ENCODE measurements around the gene XKR7.

DNA sequence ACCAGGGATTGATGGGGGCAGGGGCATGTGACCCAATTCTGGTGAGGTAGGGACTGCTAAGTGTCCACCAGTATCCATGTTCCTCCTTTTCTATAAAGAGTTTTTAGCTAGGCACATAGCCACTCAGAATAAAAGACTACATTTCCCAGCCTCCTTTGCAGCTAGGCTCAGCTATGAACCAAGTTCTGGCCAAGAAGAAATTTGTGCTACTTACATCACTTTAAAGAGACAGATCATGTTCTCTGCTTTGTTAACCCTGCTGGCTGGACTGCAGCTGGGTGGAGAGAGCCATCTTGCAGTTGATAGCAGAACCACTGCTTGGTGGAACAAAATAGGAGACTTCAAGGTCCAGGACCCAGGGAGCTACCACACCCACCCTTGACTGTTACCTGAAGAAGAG, 37.0 kb downstream of the XKR7 start:
- TF ChIP-seq, protein P1, sequence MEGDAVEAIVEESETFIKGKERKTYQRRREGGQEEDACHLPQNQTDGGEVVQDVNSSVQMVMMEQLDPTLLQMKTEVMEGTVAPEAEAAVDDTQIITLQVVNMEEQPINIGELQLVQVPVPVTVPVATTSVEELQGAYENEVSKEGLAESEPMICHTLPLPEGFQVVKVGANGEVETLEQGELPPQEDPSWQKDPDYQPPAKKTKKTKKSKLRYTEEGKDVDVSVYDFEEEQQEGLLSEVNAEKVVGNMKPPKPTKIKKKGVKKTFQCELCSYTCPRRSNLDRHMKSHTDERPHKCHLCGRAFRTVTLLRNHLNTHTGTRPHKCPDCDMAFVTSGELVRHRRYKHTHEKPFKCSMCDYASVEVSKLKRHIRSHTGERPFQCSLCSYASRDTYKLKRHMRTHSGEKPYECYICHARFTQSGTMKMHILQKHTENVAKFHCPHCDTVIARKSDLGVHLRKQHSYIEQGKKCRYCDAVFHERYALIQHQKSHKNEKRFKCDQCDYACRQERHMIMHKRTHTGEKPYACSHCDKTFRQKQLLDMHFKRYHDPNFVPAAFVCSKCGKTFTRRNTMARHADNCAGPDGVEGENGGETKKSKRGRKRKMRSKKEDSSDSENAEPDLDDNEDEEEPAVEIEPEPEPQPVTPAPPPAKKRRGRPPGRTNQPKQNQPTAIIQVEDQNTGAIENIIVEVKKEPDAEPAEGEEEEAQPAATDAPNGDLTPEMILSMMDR (conservative IDR thresholded peaks at IDR 0.05; ENCODE audit: low read depth, low read length): no peak
- TF ChIP-seq EZH2phosphoT487 (IDR thresholded peaks at IDR 0.05; ENCODE audit: borderline replicate concordance, low read length): no peak

All from PC-3 (cell line).